GM19452 (cell line): ENCODE results near the gene TCIRG1.

ENCODE experiments used
- ATAC-seq: cut with Tn5 transposase; IDR thresholded peaks from one replicate; pipeline ENCODE4 v1.9.1; 2021; ENCODE audit not compliant: unreplicated experiment

The TCIRG1 gene

GRCh38 chr11:68036141-68036716 lies 2.6 kb upstream of the TCIRG1 start:
- ATAC-seq, result no peak

- no peak for ATAC-seq
These were observed 2.0 kb upstream of the TCIRG1 start for GRCh38 chr11:68036717-68037239.

GRCh38 chr11:68037411-68038225 lies 1.2 kb upstream of the TCIRG1 start:
- no peak for ATAC-seq

GRCh38 chr11:68038226-68038717 lies 553 bp upstream of the TCIRG1 start:
- ATAC-seq, result no peak

GRCh38 chr11:68039526-68040086 lies 781 bp downstream of the TCIRG1 start:
- no peak for ATAC-seq

GRCh38 chr11:68040101-68040956 lies 1.5 kb downstream of the TCIRG1 start:
- ATAC-seq, result peak; percentile 51

GRCh38 chr11:68040957-68041591 lies 2.2 kb downstream of the TCIRG1 start:
- no peak for ATAC-seq

GRCh38 chr11:68041617-68042218 lies 2.9 kb downstream of the TCIRG1 start:
- no peak for ATAC-seq

- no peak for ATAC-seq
These were observed 3.6 kb downstream of the TCIRG1 start for GRCh38 chr11:68042219-68043028.

GRCh38 chr11:68043029-68043348 lies 4.2 kb downstream of the TCIRG1 start:
- no peak for ATAC-seq

- no peak for ATAC-seq
These were observed 4.7 kb downstream of the TCIRG1 start for GRCh38 chr11:68043349-68044144.

GRCh38 chr11:68044145-68044813 lies 5.5 kb downstream of the TCIRG1 start:
- ATAC-seq, result no peak

GRCh38 chr11:68044898-68045351 lies 6.1 kb downstream of the TCIRG1 start:
- ATAC-seq, result no peak

GRCh38 chr11:68047437-68048290 lies 8.8 kb downstream of the TCIRG1 start:
- ATAC-seq, result no peak

- ATAC-seq, result no peak
These were observed 10.1 kb downstream of the TCIRG1 start for GRCh38 chr11:68048681-68049508.
